ENCODE results near the gene SHC2. TPM values are rescaled to one million over a fixed set of nuclear protein-coding genes. Genes with fewer than 3 reads are reported as not detected.
A peak's percentile ranks its signal among the peaks of the same experiment; 100 is the strongest.

The SHC2 gene
- total and polyA plus RNA-seq, 2 of the 8 experiments (the other 6 are each of a cell fraction or from before 2014, with no cell fraction given) = 4.4 to 7.3 TPM

GRCh38 chr19:388691-389090, 72.1 kb downstream of the SHC2 start:
- H3K23me2 ChIP-seq (ENCODE audit: low read depth, low read length) = peaks cover 4% of the 10 kb centered on the region
- H4K8ac ChIP-seq (ENCODE audit: extremely low read depth, insufficient read depth, low read length) = no peak overlapping the region
- H4K20me1 ChIP-seq (replicated peaks in 1 of 2; ENCODE audit: control insufficient read depth in 1 of 2, insufficient read depth in 2 of 2, low read length in 2 of 2) = peaks cover 0 to 3% of the 10 kb centered on the region in 2 experiments
- DNase-seq (ENCODE audit: low read depth in 1 of 2, low spot score in 2 of 2) = no peak
- 0 out of 2 replicates have a peak overlapping the region, but pooled peaks have one; percentile 9 for H2BK12ac ChIP-seq (ENCODE audit: low read depth, low read length)
- no peak overlapping the region for H2AK5ac ChIP-seq (ENCODE audit: low read depth, low read length)
- H3K27me3 ChIP-seq (replicated peaks in 1 of 4; ENCODE audit: control insufficient read depth in 3 of 4, extremely low read depth in 1 of 4, insufficient read depth in 3 of 4, low read length in 3 of 4) = no peaks in the 10 kb centered on the region
- no peak overlapping the region for H3K18ac ChIP-seq (ENCODE audit: extremely low read depth, low read length)
- no peak overlapping the region for H2BK120ac ChIP-seq (replicated peaks; ENCODE audit: low read depth, low read length)
- no peaks in the 10 kb centered on the region for H3K36me3 ChIP-seq (ENCODE audit: control insufficient read depth in 2 of 4, insufficient read depth in 4 of 4, low read length in 3 of 4)
- H3K4ac ChIP-seq (replicated peaks; ENCODE audit: insufficient read length, low read depth, low read length) = no peak overlapping the region
- H3K9ac ChIP-seq (replicated peaks in 1 of 4; ENCODE audit: extremely low read depth in 1 of 4, low read depth in 3 of 4, low read length in 3 of 4) = no peak overlapping the region
- peak overlapping the region; percentile 35; the same call in 1 of the 2 replicates for H2BK5ac ChIP-seq (ENCODE audit: low read depth, low read length)
- FAIRE-seq = no peak
- H3K14ac ChIP-seq (ENCODE audit: insufficient read length) = no peak overlapping the region
- H4K5ac ChIP-seq (ENCODE audit: insufficient read length, low read depth, low read length) = no peak overlapping the region
- no peak overlapping the region for H3K27ac ChIP-seq (ENCODE audit: low read depth, low read length)
- H3K23ac ChIP-seq (ENCODE audit: insufficient read length) = no peak overlapping the region
- peaks cover 2 to 8% of the 10 kb centered on the region in 2 experiments; a peak in 2 of 4 replicates for H3K9me3 ChIP-seq (ENCODE audit: insufficient read depth in 2 of 2, low read depth in 1 of 2, low read length in 1 of 2)
- no peaks in the 10 kb centered on the region for H3K79me1 ChIP-seq (ENCODE audit: low read depth, low read length)
- peak overlapping the region; percentile 80 for H4K91ac ChIP-seq (replicated peaks; ENCODE audit: insufficient read length, low read length)
- no peak overlapping the region for H2AFZ ChIP-seq (ENCODE audit: low read length)
- POLR2A ChIA-PET (ENCODE audit: partially characterized antibody) = interaction anchor here (0.8 to 1.6 kb wide), 4 partner anchors 10 to 47 kb away, joined by 3 to 5 read pairs (median 3); no protein-coding TSS in a partner anchor
- WGBS, 2 experiments (ENCODE audit: extremely low coverage in 1 of 2, insufficient coverage in 1 of 2, insufficient read length in 1 of 2, insufficient replicate concordance in 2 of 2, low coverage in 1 of 2, low lambda C conversion rate in 2 of 2, missing lambda C conversion rate in 1 of 2) = 84% methylated on average over 17 of the region's 17 CpGs; no CpG with 5 or more reads in 1 of the 2 experiments
- CTCF ChIA-PET (ENCODE audit: partially characterized antibody) = interaction anchor here (0.7 to 2.4 kb wide), 11 partner anchors 8 to 122 kb away, joined by 3 to 6 read pairs (median 5); partner anchors contain the start of gene C2CD4C
- no peak overlapping the region for H3K56ac ChIP-seq (replicated peaks; ENCODE audit: insufficient read length, low read depth, low read length)
- no peak overlapping the region for H2BK15ac ChIP-seq (ENCODE audit: low read length)
- no peaks in the 10 kb centered on the region for H3K79me2 ChIP-seq (ENCODE audit: control insufficient read depth in 1 of 2, insufficient read depth in 2 of 2, low read length in 2 of 2)
- H3K4me1 ChIP-seq (replicated peaks in 1 of 4; ENCODE audit: control insufficient read depth in 3 of 4, insufficient read depth in 4 of 4, low read length in 3 of 4) = peaks cover 0 to 19% (median 8%) of the 10 kb centered on the region in 4 experiments; a peak in 5 of 7 replicates
- no peak overlapping the region for H2BK20ac ChIP-seq (ENCODE audit: low read length)
- no peak overlapping the region for H3K4me2 ChIP-seq (ENCODE audit: insufficient read depth in 1 of 2, low read depth in 2 of 2, low read length in 2 of 2)
- no peak overlapping the region for H3K4me3 ChIP-seq (ENCODE audit: extremely low read depth in 1 of 4, insufficient read depth in 2 of 4, low read depth in 3 of 4, low read length in 4 of 4)
- no peak for TF ChIP-seq RBBP5 (IDR thresholded peaks at IDR 0.05; ENCODE audit: borderline replicate concordance, low read depth, low read length)

Measured in H1 (cell line).